K562 (cell line): Measurements from ENCODE around the gene ZNF689. TPM values are rescaled to one million over a fixed set of nuclear protein-coding genes. Genes with fewer than 3 reads are reported as not detected.

Experiments used
- CBX2 ChIP-seq: fragments of 200-600 bp; sonication (generic); IDR thresholded peaks from one replicate; pipeline ENCODE4 v1.6.1; 2012; ENCODE audit warnings: mild to moderate bottlenecking, low read length, inconsistent platforms; ENCODE audit not compliant: insufficient read depth, poor library complexity, severe bottlenecking
- CBX5 ChIP-seq: IDR thresholded peaks from 2 replicates; pipeline ENCODE4 v1.6.1; 2014; ENCODE audit warnings: low read depth, borderline replicate concordance
- EHMT2 ChIP-seq: fragments of 450-650 bp; IDR thresholded peaks from 2 replicates; pipeline ENCODE4 v1.6.1; 2018; ENCODE audit warnings: antibody characterized with exemption
- ETV6 ChIP-seq, 3 experiments: fragments of 150-350 bp in 1 of 3; sonication (generic) in 1 of 3; formaldehyde crosslinking in 1 of 3; IDR thresholded peaks; 2 replicates each; pipeline versions ENCODE4 v1.6.1 to v1.8.0; 2014 to 2022; ENCODE audit warnings: borderline replicate concordance in 2 of 3, low read depth in 2 of 3, antibody characterized with exemption in 1 of 3, low read length in 1 of 3, mild to moderate bottlenecking in 1 of 3, missing genetic modification reagents in 1 of 3
- HDAC1 ChIP-seq, 2 experiments: fragments of 450-650 bp; IDR thresholded peaks; 2 replicates each; pipeline ENCODE4 v1.6.1; 2016 to 2017; ENCODE audit warnings: inconsistent platforms in 1 of 2, mild to moderate bottlenecking in 1 of 2, moderate library complexity in 1 of 2
- KDM1A ChIP-seq, 2 experiments: fragments of 450-650 bp; IDR thresholded peaks; 2 replicates each; pipeline ENCODE4 v1.6.1; 2016; ENCODE audit warnings: mild to moderate bottlenecking in 2 of 2
- MTA3 ChIP-seq: fragments of 450-650 bp; formaldehyde crosslinking; IDR thresholded peaks from 2 replicates; pipeline ENCODE4 v1.6.1; 2017; ENCODE audit warnings: mild to moderate bottlenecking, borderline replicate concordance
- RBFOX2 ChIP-seq: fragments of 200-400 bp; formaldehyde crosslinking; IDR thresholded peaks from 2 replicates; pipeline ENCODE4 v1.6.1; 2017; ENCODE audit warnings: low read depth, mild to moderate bottlenecking, low read length, moderate library complexity
- RBM39 ChIP-seq: fragments of 200-400 bp; formaldehyde crosslinking; optimal IDR thresholded peaks from 2 replicates; pipeline ENCODE3; 2018; ENCODE audit warnings: low read depth, low read length
- RFX1 ChIP-seq: fragments of 450-650 bp; IDR thresholded peaks from 2 replicates; pipeline ENCODE4 v1.6.1; 2016; ENCODE audit warnings: mild to moderate bottlenecking, moderate library complexity
- SOX6 ChIP-seq: fragments of 450-650 bp; IDR thresholded peaks from 2 replicates; pipeline ENCODE4 v1.6.1; 2014; ENCODE audit warnings: mild to moderate bottlenecking
- SPI1 ChIP-seq: IDR thresholded peaks from 2 replicates; pipeline ENCODE4 v1.6.1; 2011; ENCODE audit warnings: low read depth, low read length, control low read depth, borderline replicate concordance
- TAL1 ChIP-seq: fragments of 450-650 bp; IDR thresholded peaks from 2 replicates; pipeline ENCODE4 v1.6.1; 2016; ENCODE audit warnings: mild to moderate bottlenecking
- WHSC1 ChIP-seq: IDR thresholded peaks from one replicate; pipeline ENCODE4 v1.6.1; 2012; ENCODE audit warnings: low read length, control low read depth, inconsistent platforms
- ZBTB8A ChIP-seq: fragments of 450-650 bp; IDR thresholded peaks from 2 replicates; pipeline ENCODE4 v1.6.1; 2018; ENCODE audit warnings: mild to moderate bottlenecking, moderate library complexity; ENCODE audit not compliant: partially characterized antibody
- ZKSCAN8 ChIP-seq: fragments of 200-800 bp; sonication (Bioruptor generic); IDR thresholded peaks from 2 replicates; pipeline ENCODE4 v1.6.1; 2016; ENCODE audit warnings: missing genetic modification characterization, missing compliant biosample characterization
- ZNF12 ChIP-seq: sonication (generic); formaldehyde crosslinking; IDR thresholded peaks from 2 replicates; pipeline ENCODE4 v1.4.0; 2020; ENCODE audit warnings: mild to moderate bottlenecking, missing genetic modification reagents
- ZNF174 ChIP-seq: fragments of 250-450 bp; sonication (Bioruptor Pico); IDR thresholded peaks from 2 replicates; pipeline ENCODE4 v1.4.0; 2020; ENCODE audit warnings: mild to moderate bottlenecking
- ZNF668 ChIP-seq: fragments of 250-450 bp; sonication (Bioruptor Pico); IDR thresholded peaks from 2 replicates; pipeline ENCODE4 v1.8.0; 2022; ENCODE audit warnings: mild to moderate bottlenecking, inconsistent platforms
- ZNF699 ChIP-seq: fragments of 250-450 bp; sonication (Bioruptor Pico); IDR thresholded peaks from 2 replicates; pipeline ENCODE4 v1.8.0; 2021; ENCODE audit warnings: mild to moderate bottlenecking, moderate library complexity; ENCODE audit not compliant: insufficient replicate concordance
- polyA plus RNA-seq, 8 experiments: library from polyadenylated mRNA; depleted of rRNA in 4 of 8; stranded (reverse) in 5 of 8; unstranded in 3 of 8; fragments of >200 nt; fragmentation: Nextera tagmentation in 2 of 8; fragmentation: Illumina TruSeq in 1 of 8; extraction: Ambion mirVana in 2 of 8; extraction: Trizol in 1 of 8; gene quantifications; 2 replicates each; pipeline versions ENCODE4 v1.2.1 to v1.2.3, GENCODE V29; 2011 to 2014; ENCODE audit warnings: inconsistent platforms in 1 of 8, missing spikeins in 1 of 8
- total RNA-seq, 7 experiments: library from RNA; depleted of rRNA in 6 of 7; stranded (reverse); fragments of >200 nt in 6 of 7; fragmentation: Illumina TruSeq in 2 of 7; extraction: Trizol in 2 of 7; gene quantifications; 2 replicates each; pipeline versions ENCODE4 v1.2.1 to v1.2.3, GENCODE V29; 2011 to 2021; ENCODE audit warnings: low replicate concordance in 1 of 7
- TF ChIP-seq, protein P1 (sequence below): fragments of 250-450 bp; sonication (Bioruptor Pico); IDR thresholded peaks from 2 replicates; pipeline ENCODE4 v1.9.0; 2021; ENCODE audit warnings: mild to moderate bottlenecking, inconsistent platforms
- TF ChIP-seq, protein P2 (sequence below): fragments of 250-450 bp; sonication (Bioruptor Pico); IDR thresholded peaks from 2 replicates; pipeline ENCODE4 v1.5.0; 2022; ENCODE audit warnings: mild to moderate bottlenecking

Gene ZNF689
- total and polyA plus RNA-seq, 9 of the 15 experiments (the other 6 are each of a cell fraction or from before 2014, with no cell fraction given), result 5.4 to 15.4 (median 10.8) TPM

DNA sequence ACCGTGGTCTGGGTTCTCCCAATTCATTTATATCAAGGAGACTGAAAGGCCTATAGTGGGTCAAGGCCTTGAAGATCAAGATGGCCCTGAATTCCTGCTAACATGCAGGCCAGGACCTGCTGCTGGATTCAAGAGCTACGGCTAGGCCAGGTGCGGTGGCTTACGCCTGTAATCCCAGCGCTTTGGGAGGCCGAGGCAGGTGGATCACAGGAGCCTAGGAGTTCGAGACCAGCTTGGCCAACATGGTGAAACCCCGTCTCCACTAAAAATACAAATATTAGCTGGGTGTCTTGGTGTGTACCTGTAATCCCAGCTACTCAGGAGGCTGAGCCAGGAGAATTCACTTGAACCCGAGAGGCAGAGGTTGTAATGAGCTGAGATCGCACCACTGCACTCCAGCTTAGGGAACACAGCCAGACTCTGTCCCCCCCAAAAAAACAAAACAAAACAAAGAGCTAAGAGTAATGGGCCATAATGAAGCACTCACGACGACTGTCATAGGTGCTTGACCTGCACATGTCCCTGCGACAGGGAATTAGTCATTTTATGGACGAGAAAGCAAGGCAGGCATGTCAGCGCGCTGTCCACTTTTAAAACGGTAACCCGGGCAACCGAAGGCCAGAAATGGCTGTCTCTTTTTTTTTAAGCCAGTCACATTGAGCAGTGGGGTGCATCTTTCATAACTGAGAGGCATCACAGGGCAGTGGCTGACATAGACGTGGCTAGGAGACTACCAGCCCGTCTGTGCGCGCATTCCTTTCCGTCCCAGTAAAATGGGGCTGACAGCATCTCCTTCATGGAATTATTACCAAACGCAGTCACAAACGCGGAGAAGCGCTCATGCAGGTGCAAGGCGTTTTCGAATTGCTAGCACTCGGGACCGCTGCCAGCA is 47.0 kb upstream of the ZNF689 start (continued):
- TF ChIP-seq, protein P1, sequence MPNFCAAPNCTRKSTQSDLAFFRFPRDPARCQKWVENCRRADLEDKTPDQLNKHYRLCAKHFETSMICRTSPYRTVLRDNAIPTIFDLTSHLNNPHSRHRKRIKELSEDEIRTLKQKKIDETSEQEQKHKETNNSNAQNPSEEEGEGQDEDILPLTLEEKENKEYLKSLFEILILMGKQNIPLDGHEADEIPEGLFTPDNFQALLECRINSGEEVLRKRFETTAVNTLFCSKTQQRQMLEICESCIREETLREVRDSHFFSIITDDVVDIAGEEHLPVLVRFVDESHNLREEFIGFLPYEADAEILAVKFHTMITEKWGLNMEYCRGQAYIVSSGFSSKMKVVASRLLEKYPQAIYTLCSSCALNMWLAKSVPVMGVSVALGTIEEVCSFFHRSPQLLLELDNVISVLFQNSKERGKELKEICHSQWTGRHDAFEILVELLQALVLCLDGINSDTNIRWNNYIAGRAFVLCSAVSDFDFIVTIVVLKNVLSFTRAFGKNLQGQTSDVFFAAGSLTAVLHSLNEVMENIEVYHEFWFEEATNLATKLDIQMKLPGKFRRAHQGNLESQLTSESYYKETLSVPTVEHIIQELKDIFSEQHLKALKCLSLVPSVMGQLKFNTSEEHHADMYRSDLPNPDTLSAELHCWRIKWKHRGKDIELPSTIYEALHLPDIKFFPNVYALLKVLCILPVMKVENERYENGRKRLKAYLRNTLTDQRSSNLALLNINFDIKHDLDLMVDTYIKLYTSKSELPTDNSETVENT (CRISPR knock-in tag), result no peak
- TF ChIP-seq HDAC1 (IDR thresholded peaks at IDR 0.05), result 0 out of 4 replicates have a peak, but pooled peaks of 1 of the 2 experiments have one; percentile 63
- TF ChIP-seq ZNF12, result no peak
- TF ChIP-seq KDM1A (IDR thresholded peaks at IDR 0.05), result no peak
- TF ChIP-seq EHMT2, result no peak
- TF ChIP-seq, protein P2, sequence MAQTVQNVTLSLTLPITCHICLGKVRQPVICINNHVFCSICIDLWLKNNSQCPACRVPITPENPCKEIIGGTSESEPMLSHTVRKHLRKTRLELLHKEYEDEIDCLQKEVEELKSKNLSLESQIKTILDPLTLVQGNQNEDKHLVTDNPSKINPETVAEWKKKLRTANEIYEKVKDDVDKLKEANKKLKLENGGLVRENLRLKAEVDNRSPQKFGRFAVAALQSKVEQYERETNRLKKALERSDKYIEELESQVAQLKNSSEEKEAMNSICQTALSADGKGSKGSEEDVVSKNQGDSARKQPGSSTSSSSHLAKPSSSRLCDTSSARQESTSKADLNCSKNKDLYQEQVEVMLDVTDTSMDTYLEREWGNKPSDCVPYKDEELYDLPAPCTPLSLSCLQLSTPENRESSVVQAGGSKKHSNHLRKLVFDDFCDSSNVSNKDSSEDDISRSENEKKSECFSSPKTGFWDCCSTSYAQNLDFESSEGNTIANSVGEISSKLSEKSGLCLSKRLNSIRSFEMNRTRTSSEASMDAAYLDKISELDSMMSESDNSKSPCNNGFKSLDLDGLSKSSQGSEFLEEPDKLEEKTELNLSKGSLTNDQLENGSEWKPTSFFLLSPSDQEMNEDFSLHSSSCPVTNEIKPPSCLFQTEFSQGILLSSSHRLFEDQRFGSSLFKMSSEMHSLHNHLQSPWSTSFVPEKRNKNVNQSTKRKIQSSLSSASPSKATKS, result no peak
- TF ChIP-seq ZKSCAN8 (CRISPR knock-in tag), result no peak
- no peak for TF ChIP-seq MTA3
- no peak for TF ChIP-seq CBX5
- no peak for TF ChIP-seq TAL1
- no peak for TF ChIP-seq ETV6 (IDR thresholded peaks at IDR 0.05; ENCODE audit: borderline replicate concordance in 1 of 2, low read depth in 2 of 2, low read length in 1 of 2)
- TF ChIP-seq ETV6 (CRISPR knock-in tag; IDR thresholded peaks at IDR 0.05; ENCODE audit: borderline replicate concordance), result no peak
- TF ChIP-seq SOX6, result no peak
- TF ChIP-seq RBM39, result no peak
- no peak for TF ChIP-seq WHSC1
- no peak for TF ChIP-seq CBX2
- no peak for TF ChIP-seq ZNF668 (CRISPR knock-in tag)
- TF ChIP-seq SPI1, result no peak
- TF ChIP-seq ZNF699 (CRISPR knock-in tag), result no peak
- no peak for TF ChIP-seq ZBTB8A
- TF ChIP-seq RBFOX2, result no peak
- TF ChIP-seq ZNF174 (CRISPR knock-in tag), result no peak
- peak; percentile 88 for TF ChIP-seq RFX1
